Smooth muscle cell (in vitro differentiated cells): ENCODE results near the gene SF3A1. TPM values are rescaled to one million over a fixed set of nuclear protein-coding genes. Genes with fewer than 3 reads are reported as not detected.

Experiments used
- DNase-seq: peaks from one replicate; lab custom pipeline; 2025; ENCODE audit not compliant: unreplicated experiment; lab: John Stamatoyannopoulos, UW
- H2AFZ ChIP-seq: fragments of 200-600 bp; sonication (generic); 2 replicates; pipeline ENCODE4 v1.6.0; 2016; ENCODE audit warnings: antibody characterized with exemption, low read depth, mild to moderate bottlenecking
- H3F3A ChIP-seq: fragments of 200-600 bp; sonication (generic); 2 replicates; pipeline ENCODE4 v1.6.0; 2017; ENCODE audit warnings: antibody characterized with exemption, low read depth
- H3K27ac ChIP-seq: fragments of 200-600 bp; sonication (generic); 2 replicates; pipeline ENCODE4 v1.5.1; 2016; ENCODE audit warnings: low read depth, mild to moderate bottlenecking
- H3K27me3 ChIP-seq: fragments of 200-600 bp; sonication (generic); 2 replicates; pipeline ENCODE4 v1.6.1; 2016; ENCODE audit warnings: low read depth, mild to moderate bottlenecking
- H3K36me3 ChIP-seq: fragments of 200-600 bp; sonication (generic); 2 replicates; pipeline ENCODE4 v1.5.1; 2016; ENCODE audit warnings: low read depth
- H3K4me1 ChIP-seq: fragments of 200-600 bp; sonication (generic); 2 replicates; pipeline ENCODE4 v1.5.1; 2016; ENCODE audit warnings: low read depth
- H3K4me2 ChIP-seq: fragments of 200-600 bp; sonication (generic); 2 replicates; pipeline ENCODE4 v1.6.0; 2016; ENCODE audit warnings: mild to moderate bottlenecking
- H3K4me3 ChIP-seq: fragments of 200-600 bp; sonication (generic); 2 replicates; pipeline ENCODE4 v1.5.1; 2016; ENCODE audit warnings: mild to moderate bottlenecking
- H3K79me2 ChIP-seq: fragments of 200-600 bp; sonication (generic); 2 replicates; pipeline ENCODE4 v1.6.0; 2016; ENCODE audit warnings: low read depth, mild to moderate bottlenecking
- H3K9ac ChIP-seq: fragments of 200-600 bp; sonication (generic); 2 replicates; pipeline ENCODE4 v1.6.0; 2016; ENCODE audit warnings: low read depth
- H3K9me3 ChIP-seq: fragments of 200-600 bp; sonication (generic); replicated peaks from 2 replicates; pipeline ENCODE4 v1.5.1; 2016; ENCODE audit warnings: low read depth
- H4K20me1 ChIP-seq: fragments of 200-600 bp; sonication (generic); 2 replicates; pipeline ENCODE4 v1.6.0; 2016; ENCODE audit warnings: low read depth
- WGBS: methylation state at CpG from one replicate; pipeline ENCODE4 v1.1.7; 2016; ENCODE audit warnings: low lambda C conversion rate; 5-methylcytosine and 5-hydroxymethylcytosine counted together
- polyA plus RNA-seq: library from polyadenylated mRNA; unstranded; fragments of >200 nt; fragmentation: Nextera tagmentation; extraction: Ambion mirVana; gene quantifications from 2 replicates; pipeline ENCODE4 v1.2.1, GENCODE V29; 2016
- total RNA-seq: library from RNA; depleted of rRNA; stranded (reverse); fragments of >200 nt; gene quantifications from 2 replicates; pipeline ENCODE4 v1.2.3, GENCODE V29; 2014
- TF ChIP-seq, protein P1 (sequence below): fragments of 200-600 bp; sonication (generic); IDR thresholded peaks from 2 replicates; pipeline ENCODE4 v1.5.1; 2017; ENCODE audit warnings: borderline replicate concordance, mild to moderate bottlenecking, antibody characterized with exemption; ENCODE audit not compliant: insufficient read depth, poor library complexity, severe bottlenecking

Gene SF3A1
- total and polyA plus RNA-seq, 2 experiments from 2014 or later: 55.0 to 86.7 TPM

DNA sequence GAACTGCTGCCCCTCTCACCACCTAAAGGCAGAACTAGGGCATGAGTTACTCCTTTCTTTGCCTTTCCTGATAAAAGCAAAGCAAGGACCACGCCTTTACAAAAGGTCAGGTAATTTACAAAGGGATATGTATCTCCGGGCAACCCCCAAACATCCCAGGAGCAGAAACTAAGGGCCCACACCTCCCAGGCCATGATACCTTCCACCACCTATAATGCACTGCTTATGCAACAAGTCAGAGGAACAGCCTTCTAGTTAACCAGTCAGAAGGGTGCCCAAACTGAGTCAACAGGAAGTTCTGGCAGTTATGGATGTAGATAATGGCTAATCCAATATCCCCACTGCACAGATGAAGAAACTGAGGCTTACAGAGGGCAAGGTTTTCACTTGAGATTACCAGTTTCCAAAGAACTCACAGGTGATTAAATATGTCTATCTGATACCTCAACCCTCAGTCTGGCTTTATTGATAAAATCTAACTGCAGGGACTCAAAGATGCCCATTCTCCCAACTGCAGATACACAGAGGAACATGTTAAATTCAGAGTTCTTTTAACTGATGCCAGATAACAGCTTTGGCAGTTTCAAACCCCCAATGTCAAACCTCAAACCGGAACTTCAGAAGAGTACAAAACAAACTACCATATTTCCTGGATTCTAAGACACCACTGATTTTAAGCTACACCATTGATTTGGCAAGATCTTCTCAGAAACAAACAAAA lies 50.6 kb downstream of the SF3A1 start:
- Histone ChIP-seq H3K27me3 (no peaks in the 10 kb centered on the region), H3F3A (peaks cover 30% of the 10 kb centered on the region), H3K36me3 (no peaks in the 10 kb centered on the region), H2AFZ (no peak overlapping the region), H3K9me3 (no peaks in the 10 kb centered on the region), H3K79me2 (peaks cover 73% of the 10 kb centered on the region), H3K4me2 (no peak overlapping the region), H3K4me1 (peaks cover 6% of the 10 kb centered on the region), H4K20me1 (peaks cover 100% of the 10 kb centered on the region), H3K27ac (peak overlapping the region; percentile 10), H3K4me3 (no peak overlapping the region), H3K9ac (no peak overlapping the region)
- WGBS: 82% methylated on average over 3 of the region's 3 CpGs
- TF ChIP-seq, protein P1, sequence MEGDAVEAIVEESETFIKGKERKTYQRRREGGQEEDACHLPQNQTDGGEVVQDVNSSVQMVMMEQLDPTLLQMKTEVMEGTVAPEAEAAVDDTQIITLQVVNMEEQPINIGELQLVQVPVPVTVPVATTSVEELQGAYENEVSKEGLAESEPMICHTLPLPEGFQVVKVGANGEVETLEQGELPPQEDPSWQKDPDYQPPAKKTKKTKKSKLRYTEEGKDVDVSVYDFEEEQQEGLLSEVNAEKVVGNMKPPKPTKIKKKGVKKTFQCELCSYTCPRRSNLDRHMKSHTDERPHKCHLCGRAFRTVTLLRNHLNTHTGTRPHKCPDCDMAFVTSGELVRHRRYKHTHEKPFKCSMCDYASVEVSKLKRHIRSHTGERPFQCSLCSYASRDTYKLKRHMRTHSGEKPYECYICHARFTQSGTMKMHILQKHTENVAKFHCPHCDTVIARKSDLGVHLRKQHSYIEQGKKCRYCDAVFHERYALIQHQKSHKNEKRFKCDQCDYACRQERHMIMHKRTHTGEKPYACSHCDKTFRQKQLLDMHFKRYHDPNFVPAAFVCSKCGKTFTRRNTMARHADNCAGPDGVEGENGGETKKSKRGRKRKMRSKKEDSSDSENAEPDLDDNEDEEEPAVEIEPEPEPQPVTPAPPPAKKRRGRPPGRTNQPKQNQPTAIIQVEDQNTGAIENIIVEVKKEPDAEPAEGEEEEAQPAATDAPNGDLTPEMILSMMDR: no peak
- DNase-seq: no peak

DNA sequence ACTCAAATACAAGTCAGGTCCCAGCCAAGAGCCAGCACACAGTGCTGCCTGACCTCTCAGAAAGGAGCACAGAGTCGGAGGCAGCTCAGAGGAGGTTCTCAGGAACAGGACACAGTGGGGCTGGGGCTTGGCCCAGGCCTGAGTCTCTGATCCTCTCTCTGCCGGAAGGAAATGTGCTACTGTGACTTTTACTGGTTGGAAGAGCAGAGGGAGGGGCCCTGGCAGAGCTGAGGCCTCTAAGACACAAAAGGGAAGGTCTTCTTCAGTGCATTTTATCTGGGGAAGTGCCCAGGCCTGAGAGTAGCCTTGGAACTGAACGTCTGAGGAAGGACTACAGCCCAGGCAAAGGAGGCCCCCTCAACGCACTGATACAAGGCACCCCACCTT lies 51.2 kb downstream of the SF3A1 start:
- no peaks in the 10 kb centered on the region for H3K27me3 ChIP-seq
- TF ChIP-seq, protein P1: no peak
- WGBS: 30% methylated on average over 4 of the region's 4 CpGs
- peaks cover 24% of the 10 kb centered on the region for H3F3A ChIP-seq
- H3K4me2 ChIP-seq: no peak overlapping the region
- no peak for DNase-seq
- no peak overlapping the region for H2AFZ ChIP-seq
- no peaks in the 10 kb centered on the region for H3K36me3 ChIP-seq
- peak overlapping the region; percentile 10 for H3K27ac ChIP-seq
- H3K79me2 ChIP-seq: peaks cover 74% of the 10 kb centered on the region
- no peaks in the 10 kb centered on the region for H3K9me3 ChIP-seq
- H3K9ac ChIP-seq: no peak overlapping the region
- H3K4me3 ChIP-seq: no peak overlapping the region
- peaks cover 100% of the 10 kb centered on the region for H4K20me1 ChIP-seq
- H3K4me1 ChIP-seq: peaks cover under 1% of the 10 kb centered on the region

DNA sequence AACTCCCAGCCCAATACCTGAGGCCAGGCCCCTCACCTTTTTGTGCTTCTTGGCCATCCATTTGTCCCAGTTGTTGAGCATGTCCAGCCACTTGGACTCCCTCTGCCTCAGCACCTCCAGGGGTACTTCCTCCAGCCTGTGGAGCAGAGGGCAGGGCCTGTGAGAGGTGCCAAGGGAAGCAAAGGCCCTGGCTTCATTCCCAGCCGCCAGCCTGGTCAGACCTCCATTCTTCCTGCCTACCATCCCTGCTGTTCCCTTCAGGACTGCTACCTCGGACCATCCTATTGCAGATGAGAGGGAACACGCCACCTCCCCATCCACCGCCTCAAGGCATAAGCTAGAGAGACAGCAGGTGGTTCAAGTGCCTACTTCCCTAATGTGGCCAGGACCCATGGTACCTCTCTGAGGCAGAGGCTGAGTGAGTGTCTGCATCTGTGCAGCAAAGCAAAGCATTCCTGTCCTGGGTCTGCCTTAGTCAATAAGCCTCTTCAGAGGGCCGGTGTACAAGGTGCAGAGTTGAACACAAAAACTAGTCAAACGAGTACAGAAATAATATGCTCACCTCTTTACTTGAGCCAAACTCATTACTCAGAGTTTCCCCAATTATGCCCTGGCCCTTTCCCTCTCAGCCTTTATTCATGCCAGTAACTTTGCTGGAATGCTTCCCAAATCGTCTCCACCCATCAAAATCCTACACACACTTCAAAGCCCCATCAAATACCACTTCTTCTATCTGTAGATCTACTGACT lies 52.0 kb downstream of the SF3A1 start:
- Histone ChIP-seq H3K36me3 (no peaks in the 10 kb centered on the region), H3K4me2 (no peak overlapping the region), H3K27me3 (no peaks in the 10 kb centered on the region), H3K27ac (peak overlapping the region; percentile 23), H3K79me2 (peaks cover 67% of the 10 kb centered on the region), H4K20me1 (peaks cover 100% of the 10 kb centered on the region), H3K9me3 (no peaks in the 10 kb centered on the region), H3F3A (peaks cover 24% of the 10 kb centered on the region), H3K4me3 (no peak overlapping the region), H2AFZ (no peak overlapping the region), H3K9ac (no peak overlapping the region), H3K4me1 (no peaks in the 10 kb centered on the region)
- WGBS: 79% methylated on average over 7 of the region's 7 CpGs
- no peak for DNase-seq
- TF ChIP-seq, protein P1: no peak
